Stimulated activated CD4-positive, alpha-beta T cell treated with anti-CD3 and anti-CD28 coated beads, Interleukin-4, amount 100 ng/mL, for 4 hours (primary cell): Measurements from ENCODE around the gene FBLN5.
"Not testable (repeated sequence)": the region's sequence is repeated elsewhere in the genome, so short reads cannot be mapped to it uniquely, and the experiment has no call there.

Source experiments
- DNase-seq, 2 experiments: peaks; one replicate each; pipeline ENCODE4 v3.0.0-alpha.2; 2020

Gene FBLN5

GRCh38 chr14:91904483-91904882, 43.0 kb downstream of the FBLN5 start:
- no peak for DNase-seq

- no peak for DNase-seq
Observed at GRCh38 chr14:91903070-91903469, 44.4 kb downstream of the FBLN5 start.

DNA sequence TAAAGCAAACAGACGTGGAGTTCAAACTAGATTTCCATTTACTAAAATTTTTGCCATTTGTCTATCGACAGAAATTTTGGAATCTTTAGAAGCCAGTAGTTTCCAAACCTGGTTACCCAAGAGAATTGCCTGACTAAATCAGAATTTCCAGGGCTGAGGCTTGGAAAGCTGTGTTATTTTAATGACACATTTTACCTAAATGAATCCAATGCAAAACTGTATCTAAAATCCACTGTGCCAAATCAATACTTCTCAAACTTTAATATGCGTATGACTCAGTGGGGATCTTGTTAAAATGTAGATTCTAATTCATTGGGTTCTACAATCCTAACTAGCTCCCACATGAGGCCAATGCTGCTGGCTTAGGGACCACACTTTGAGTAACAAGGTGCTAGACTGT, 45.2 kb downstream of the FBLN5 start:
- DNase-seq = no peak

- DNase-seq = no peak
Observed at GRCh38 chr14:91901449-91902226, 45.9 kb downstream of the FBLN5 start.

DNA sequence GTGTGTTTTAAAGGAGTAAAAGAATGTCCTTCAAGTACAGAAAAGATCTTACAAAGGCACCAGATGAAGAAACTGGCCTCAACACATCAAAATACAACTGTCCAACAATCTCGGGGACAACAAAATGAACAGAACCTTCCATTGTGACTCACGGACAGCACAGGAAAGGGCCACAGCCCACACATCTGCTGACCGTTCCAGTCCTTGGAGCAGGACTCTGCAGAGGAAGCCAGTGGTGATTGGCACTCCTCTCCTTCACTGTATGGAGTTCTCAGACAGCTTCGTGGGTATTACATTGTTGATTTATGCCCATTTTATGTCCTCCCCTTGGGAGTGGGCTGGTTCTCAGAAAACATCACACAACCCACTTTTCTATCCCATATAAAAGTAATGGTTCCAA, 47.7 kb downstream of the FBLN5 start:
- DNase-seq = no peak

DNA sequence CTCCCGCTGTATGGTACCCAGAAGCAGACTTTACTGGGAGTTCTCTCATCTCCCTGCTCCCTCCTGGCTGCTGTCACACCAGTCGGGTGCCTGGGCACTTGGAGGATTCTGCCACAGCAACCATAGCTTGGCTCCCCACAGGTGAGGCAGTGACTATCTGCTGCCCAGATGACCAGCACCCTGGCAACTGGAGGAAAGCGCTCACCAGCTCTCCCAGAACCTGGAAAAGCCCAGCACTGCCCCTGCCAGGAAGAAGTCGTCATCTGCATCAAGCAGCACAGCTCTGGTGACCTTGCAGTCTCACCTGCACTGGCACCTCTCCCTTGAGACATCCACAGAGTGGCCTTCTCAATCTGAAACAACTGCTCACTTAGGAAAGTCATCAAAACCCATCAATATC, 48.3 kb downstream of the FBLN5 start:
- DNase-seq = no peak

DNA sequence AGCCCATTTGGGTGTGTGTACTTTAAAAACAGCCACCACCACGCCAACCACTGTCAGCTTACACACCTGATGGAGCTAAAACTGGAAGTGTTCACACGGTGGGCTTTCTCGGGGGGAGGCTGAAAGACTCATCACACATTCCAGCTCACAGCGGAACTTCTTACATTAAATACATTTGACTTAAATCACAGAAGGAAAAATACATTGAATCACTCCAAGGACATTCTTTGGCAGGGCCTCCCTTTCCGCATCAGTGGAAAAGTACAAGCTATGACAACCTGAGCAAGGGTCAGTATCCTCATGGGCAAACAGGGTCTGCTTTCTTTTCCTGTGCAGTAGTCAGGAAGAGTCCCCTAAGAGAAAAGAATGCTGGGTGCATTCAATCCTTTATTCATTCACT, 49.1 kb downstream of the FBLN5 start:
- DNase-seq = no peak

DNA sequence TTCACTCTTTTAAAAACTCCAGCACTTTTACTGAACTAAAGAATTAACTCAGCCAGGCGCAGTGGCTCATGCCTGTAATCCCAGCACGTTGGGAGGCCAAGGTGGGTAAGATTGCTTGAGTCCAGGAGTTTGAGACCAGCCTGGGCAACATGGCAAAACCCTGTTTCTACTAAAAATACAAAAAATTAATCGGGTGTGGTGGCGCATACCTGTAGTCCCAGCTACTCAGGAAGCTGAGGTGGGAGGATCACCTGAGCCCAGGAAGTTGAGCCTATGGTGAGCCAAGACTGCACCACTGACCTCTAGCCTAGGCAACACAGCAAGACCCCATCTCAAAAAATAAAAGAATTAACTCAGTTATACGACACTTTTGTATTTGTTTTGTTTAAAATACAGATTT, 49.8 kb downstream of the FBLN5 start:
- not testable (repeated sequence) for DNase-seq

DNA sequence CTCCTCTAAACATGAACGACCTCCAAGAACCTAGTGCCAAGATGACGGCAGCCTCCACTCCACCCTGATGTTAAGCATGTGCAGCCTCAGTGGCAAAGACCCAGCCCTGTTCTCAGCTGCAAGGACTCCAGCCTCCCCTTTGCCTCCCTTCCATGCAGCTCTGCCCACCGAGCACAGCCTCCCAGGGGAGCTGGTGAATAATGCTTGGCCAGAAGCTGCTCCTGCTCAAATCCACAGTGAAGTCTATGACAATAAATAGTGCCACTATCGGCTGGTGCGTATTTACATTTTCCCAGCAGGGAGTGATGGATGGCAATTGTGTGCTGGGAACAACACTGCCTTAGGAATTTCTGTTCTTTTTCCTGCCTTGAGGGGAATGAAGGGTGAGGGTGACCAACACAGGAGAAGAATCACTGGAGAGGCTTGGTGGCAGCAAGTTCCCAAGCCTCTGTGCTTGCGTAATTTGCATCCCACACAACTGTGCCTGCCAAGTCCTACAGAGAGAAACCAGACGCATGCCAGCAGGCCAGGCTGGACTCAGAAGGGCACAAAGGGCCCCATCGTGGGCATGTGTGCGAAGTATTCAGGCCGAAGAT, 50.3 kb downstream of the FBLN5 start:
- no peak for DNase-seq

DNA sequence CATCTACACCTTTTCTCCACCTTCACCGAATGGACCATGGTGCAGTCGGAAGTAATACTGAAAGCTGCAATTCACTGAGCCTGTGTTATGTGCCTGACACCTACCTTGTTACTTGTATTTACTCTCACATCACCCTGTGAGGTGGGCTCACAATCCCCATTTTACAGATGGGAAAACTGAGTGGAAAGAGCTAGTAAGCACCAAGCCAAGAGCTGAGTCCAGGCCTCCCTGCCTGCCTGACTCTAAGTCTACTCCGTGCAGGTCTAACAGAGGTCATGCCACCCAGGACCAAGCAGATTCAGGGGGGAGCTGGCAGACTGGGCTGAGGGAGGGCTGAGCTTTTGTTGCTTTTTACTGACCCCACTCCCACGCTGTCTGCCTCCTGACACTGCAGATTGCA, 51.1 kb downstream of the FBLN5 start:
- DNase-seq = no peak

GRCh38 chr14:91893669-91894068, 53.8 kb downstream of the FBLN5 start:
- no peak for DNase-seq

DNA sequence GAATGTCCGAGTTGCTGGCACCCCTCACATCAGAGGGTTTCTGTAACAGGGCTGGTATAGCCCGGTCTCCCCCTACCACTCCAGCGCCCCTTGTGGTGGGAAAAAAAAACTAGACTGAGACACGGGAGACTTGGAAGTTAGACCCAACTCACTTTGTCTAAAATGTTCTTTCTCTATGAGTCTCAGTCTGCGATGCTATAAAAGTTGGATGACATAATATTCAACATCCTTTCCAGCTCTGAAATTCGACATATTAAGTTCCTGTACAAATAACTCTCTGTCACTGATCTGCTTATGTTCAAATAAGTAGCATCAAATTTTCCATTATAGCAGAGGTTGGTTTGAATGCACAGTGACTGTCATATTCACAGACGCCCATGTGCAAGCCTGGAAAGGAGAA, 54.5 kb downstream of the FBLN5 start:
- no peak for DNase-seq

DNA sequence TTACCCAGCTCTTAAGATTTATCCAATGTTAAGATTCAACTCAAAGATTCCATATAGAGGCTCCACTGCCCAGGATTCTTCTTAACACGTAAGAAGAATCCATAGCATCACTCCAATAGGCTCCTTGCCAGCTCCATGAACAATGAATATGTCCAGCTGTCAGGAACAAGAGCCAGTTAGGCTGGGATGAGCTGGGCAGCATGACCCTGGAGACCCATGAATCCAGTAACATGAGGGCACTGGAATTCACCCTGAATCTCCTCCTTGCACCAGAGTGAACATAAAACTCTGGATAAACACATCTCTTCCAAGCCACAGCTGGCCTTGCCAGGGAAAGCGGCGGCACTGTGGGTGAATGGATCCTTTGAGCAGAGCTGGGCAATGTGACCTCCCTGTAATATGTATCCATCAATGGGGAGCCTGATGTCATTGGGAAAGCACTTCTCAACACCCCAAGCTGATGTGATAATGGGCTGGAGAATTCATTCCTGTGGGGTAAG, 55.7 kb downstream of the FBLN5 start:
- no peak for DNase-seq

- no peak for DNase-seq
Observed at GRCh38 chr14:91891101-91891500, 56.4 kb downstream of the FBLN5 start.

- no peak for DNase-seq
Observed at GRCh38 chr14:91890291-91890749, 57.2 kb downstream of the FBLN5 start.

DNA sequence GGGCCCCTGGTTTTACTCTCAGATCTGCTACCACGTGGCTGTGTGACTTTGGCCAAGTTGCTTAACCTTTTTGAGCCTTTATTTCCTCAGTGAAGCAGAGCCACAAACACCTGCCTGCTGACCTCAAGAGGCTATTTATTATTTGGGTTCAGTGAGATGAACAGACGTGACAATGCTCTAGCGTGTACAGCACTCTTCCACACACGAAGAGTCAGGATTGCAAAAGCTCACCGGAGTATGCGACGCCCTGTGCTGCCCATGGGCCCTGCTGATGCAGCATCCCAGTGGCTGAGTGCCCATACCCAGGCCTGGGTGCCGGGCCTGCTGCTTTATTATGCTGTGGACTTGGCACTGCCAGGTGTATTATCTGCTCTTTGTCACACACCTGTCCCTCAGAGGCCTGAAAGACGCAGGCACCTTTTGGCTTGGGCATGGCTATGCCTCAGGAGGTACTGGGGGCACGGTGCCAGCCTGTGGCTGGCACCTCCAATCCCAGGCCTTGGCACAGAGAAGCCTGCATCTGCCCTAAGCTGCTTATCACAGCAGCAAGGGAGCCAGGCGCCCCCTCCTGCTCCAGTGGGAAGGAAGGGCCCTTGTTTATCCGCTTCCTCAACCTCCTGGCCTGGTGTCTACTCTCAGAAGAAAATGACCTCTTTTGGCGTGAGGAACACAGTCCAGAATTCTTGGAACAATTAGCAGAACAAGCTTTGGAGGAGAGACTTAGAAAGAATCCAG, 57.9 kb downstream of the FBLN5 start:
- DNase-seq = no peak

GRCh38 chr14:91888641-91889476, 58.6 kb downstream of the FBLN5 start:
- no peak for DNase-seq

DNA sequence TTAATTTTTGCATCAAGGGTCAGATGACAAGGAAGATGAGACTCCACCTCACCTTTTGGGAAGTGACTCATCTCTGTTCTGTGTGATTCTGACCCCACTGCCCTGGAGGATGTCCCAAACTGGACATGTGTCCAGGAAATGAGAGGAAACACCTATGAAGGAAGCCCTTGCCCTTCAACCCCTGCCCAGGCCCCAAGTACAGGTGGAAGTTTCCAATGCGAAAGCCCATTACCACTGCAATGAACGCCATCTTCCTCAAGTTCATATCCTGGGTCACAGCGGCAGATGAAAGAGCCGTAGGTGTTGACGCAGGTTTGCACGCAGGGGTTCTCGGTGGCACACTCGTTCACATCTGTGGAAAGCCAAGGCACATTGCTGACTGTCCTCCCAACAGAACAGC, 60.5 kb downstream of the FBLN5 start:
- DNase-seq = no peak

- DNase-seq = no peak
Observed at GRCh38 chr14:91885839-91886238, 61.7 kb downstream of the FBLN5 start.

GRCh38 chr14:91885113-91885712, 62.3 kb downstream of the FBLN5 start:
- DNase-seq = no peak

- DNase-seq = no peak
Observed at GRCh38 chr14:91884664-91885063, 62.8 kb downstream of the FBLN5 start.

- no peak for DNase-seq
Observed at GRCh38 chr14:91883753-91884152, 63.7 kb downstream of the FBLN5 start.
